K562 (cell line): ENCODE data around the gene EML5.

Source experiments
- CEBPB ChIP-seq: fragments of 450-650 bp; IDR thresholded peaks from 2 replicates; pipeline ENCODE4 v1.6.1; 2016; ENCODE audit warnings: missing genetic modification characterization, missing compliant biosample characterization
- KLF13 ChIP-seq: fragments of 450-650 bp; IDR thresholded peaks from 2 replicates; pipeline ENCODE4 v1.6.1; 2016; ENCODE audit warnings: missing genetic modification characterization, low read depth, mild to moderate bottlenecking, missing compliant biosample characterization, moderate library complexity, borderline replicate concordance
- POLR2A ChIP-seq: fragments of 450-650 bp; conservative IDR thresholded peaks from 2 replicates; pipeline ENCODE4 v1.6.1; 2016
- POLR3A ChIP-seq: IDR thresholded peaks from 2 replicates; pipeline ENCODE4 v1.6.1; 2011; ENCODE audit warnings: borderline replicate concordance, mild to moderate bottlenecking, moderate library complexity; ENCODE audit not compliant: insufficient read length, insufficient read depth; ENCODE audit errors: extremely low read depth
- TAF1 ChIP-seq: IDR thresholded peaks from 2 replicates; pipeline ENCODE4 v1.6.1; 2011; ENCODE audit warnings: mild to moderate bottlenecking, low read length, moderate library complexity; ENCODE audit not compliant: insufficient read depth, control insufficient read depth, severe bottlenecking; ENCODE audit errors: extremely low read depth
- ZNF133 ChIP-seq: fragments of 250-450 bp; sonication (Bioruptor Pico); IDR thresholded peaks from 2 replicates; pipeline ENCODE4 v1.4.0; 2020; ENCODE audit warnings: mild to moderate bottlenecking
- ZNF263 ChIP-seq: sonication (generic); formaldehyde crosslinking; IDR thresholded peaks from 2 replicates; pipeline ENCODE4 v1.8.0; 2022; ENCODE audit warnings: mild to moderate bottlenecking, missing genetic modification reagents, borderline replicate concordance
- ZNF551 ChIP-seq: fragments of 250-450 bp; sonication (Bioruptor Pico); IDR thresholded peaks from 2 replicates; pipeline ENCODE4 v1.5.0; 2021; ENCODE audit warnings: mild to moderate bottlenecking, moderate library complexity
- TF ChIP-seq, protein P1 (sequence below): fragments of 450-650 bp; IDR thresholded peaks from 2 replicates; pipeline ENCODE4 v1.6.1; 2017; ENCODE audit warnings: mild to moderate bottlenecking, moderate library complexity
- TF ChIP-seq, protein P2 (sequence below): IDR thresholded peaks from 2 replicates; pipeline ENCODE4 v1.6.1; 2016; ENCODE audit warnings: missing genetic modification characterization, missing compliant biosample characterization
- TF ChIP-seq, protein P3 (sequence below), 2 experiments: fragments of 450-650 bp in 1 of 2; sonication (generic) in 1 of 2; formaldehyde crosslinking; conservative IDR thresholded peaks; 2 replicates each; pipeline versions ENCODE4 v1.4.0 to v1.8.1; 2020 to 2022; ENCODE audit warnings: mild to moderate bottlenecking in 1 of 2, missing genetic modification reagents in 1 of 2
- TF ChIP-seq, protein P4 (sequence below), 3 experiments: IDR thresholded peaks in 2 of 3; conservative IDR thresholded peaks in 1 of 3; 2 replicates each; pipeline ENCODE4 v1.5.1; 2011 to 2012; ENCODE audit warnings: low read length in 3 of 3, mild to moderate bottlenecking in 3 of 3, control low read depth in 2 of 3, improper control_type of control experiment in 1 of 3, inconsistent platforms in 1 of 3, low read depth in 1 of 3, mixed read lengths in 1 of 3, moderate library complexity in 1 of 3; ENCODE audit not compliant: insufficient read depth in 2 of 3
- TF ChIP-seq, protein P5 (sequence below): fragments of 450-650 bp; IDR thresholded peaks from 2 replicates; pipeline ENCODE4 v1.6.1; 2018; ENCODE audit not compliant: partially characterized antibody

DNA sequence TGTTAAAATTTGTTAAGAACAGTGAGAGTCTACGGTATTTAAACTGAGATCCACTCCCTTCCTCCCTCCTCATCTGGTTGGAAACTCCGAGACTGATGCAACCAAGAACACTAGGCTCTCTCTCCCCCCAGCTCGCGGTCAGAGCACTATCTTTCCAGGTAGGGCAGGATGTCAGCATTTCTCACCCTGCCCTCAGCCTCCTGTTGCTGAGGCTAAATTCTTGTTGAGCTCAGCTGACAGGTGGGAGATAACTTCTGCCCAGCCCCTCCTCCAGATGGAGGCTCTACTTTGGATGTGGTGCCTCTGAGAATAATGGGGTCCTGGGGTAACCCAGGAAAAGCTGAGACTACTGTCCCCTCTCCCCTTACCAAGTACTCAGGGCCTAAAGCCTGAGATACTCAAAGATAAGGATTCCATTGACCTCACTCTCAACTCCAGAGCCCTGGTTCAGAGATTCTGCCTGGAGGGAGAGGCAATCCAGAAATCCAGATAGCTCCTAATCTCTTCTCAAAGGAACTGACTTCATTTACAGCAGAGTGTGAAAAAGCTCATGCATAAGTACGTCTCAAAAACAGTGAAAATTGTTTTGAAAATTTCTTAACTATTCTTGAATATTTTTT lies 110.1 kb downstream of the EML5 start:
- TF ChIP-seq ZNF263 (CRISPR knock-in tag) (no peak), POLR2A (no peak), TAF1 (no peak), CEBPB (no peak), ZNF551 (CRISPR knock-in tag) (no peak), ZNF133 (CRISPR knock-in tag) (no peak), KLF13 (tag) (no peak), POLR3A (no peak)
- TF ChIP-seq, protein P1, sequence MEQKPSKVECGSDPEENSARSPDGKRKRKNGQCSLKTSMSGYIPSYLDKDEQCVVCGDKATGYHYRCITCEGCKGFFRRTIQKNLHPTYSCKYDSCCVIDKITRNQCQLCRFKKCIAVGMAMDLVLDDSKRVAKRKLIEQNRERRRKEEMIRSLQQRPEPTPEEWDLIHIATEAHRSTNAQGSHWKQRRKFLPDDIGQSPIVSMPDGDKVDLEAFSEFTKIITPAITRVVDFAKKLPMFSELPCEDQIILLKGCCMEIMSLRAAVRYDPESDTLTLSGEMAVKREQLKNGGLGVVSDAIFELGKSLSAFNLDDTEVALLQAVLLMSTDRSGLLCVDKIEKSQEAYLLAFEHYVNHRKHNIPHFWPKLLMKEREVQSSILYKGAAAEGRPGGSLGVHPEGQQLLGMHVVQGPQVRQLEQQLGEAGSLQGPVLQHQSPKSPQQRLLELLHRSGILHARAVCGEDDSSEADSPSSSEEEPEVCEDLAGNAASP: no peak
- TF ChIP-seq, protein P2, sequence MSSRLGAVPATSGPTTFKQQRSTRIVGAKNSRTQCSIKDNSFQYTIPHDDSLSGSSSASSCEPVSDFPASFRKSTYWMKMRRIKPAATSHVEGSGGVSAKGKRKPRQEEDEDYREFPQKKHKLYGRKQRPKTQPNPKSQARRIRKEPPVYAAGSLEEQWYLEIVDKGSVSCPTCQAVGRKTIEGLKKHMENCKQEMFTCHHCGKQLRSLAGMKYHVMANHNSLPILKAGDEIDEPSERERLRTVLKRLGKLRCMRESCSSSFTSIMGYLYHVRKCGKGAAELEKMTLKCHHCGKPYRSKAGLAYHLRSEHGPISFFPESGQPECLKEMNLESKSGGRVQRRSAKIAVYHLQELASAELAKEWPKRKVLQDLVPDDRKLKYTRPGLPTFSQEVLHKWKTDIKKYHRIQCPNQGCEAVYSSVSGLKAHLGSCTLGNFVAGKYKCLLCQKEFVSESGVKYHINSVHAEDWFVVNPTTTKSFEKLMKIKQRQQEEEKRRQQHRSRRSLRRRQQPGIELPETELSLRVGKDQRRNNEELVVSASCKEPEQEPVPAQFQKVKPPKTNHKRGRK (tag): no peak
- TF ChIP-seq, protein P3, sequence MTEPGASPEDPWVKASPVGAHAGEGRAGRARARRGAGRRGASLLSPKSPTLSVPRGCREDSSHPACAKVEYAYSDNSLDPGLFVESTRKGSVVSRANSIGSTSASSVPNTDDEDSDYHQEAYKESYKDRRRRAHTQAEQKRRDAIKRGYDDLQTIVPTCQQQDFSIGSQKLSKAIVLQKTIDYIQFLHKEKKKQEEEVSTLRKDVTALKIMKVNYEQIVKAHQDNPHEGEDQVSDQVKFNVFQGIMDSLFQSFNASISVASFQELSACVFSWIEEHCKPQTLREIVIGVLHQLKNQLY (CRISPR knock-in tag; conservative IDR thresholded peaks at IDR 0.05): no peak
- TF ChIP-seq, protein P4, sequence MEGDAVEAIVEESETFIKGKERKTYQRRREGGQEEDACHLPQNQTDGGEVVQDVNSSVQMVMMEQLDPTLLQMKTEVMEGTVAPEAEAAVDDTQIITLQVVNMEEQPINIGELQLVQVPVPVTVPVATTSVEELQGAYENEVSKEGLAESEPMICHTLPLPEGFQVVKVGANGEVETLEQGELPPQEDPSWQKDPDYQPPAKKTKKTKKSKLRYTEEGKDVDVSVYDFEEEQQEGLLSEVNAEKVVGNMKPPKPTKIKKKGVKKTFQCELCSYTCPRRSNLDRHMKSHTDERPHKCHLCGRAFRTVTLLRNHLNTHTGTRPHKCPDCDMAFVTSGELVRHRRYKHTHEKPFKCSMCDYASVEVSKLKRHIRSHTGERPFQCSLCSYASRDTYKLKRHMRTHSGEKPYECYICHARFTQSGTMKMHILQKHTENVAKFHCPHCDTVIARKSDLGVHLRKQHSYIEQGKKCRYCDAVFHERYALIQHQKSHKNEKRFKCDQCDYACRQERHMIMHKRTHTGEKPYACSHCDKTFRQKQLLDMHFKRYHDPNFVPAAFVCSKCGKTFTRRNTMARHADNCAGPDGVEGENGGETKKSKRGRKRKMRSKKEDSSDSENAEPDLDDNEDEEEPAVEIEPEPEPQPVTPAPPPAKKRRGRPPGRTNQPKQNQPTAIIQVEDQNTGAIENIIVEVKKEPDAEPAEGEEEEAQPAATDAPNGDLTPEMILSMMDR (IDR thresholded peaks at IDR 0.05 in 2 of 3, conservative IDR thresholded peaks at IDR 0.05 in 1 of 3; ENCODE audit: insufficient read depth in 2 of 3, low read depth in 1 of 3, low read length in 3 of 3): no peak
- TF ChIP-seq, protein P5, sequence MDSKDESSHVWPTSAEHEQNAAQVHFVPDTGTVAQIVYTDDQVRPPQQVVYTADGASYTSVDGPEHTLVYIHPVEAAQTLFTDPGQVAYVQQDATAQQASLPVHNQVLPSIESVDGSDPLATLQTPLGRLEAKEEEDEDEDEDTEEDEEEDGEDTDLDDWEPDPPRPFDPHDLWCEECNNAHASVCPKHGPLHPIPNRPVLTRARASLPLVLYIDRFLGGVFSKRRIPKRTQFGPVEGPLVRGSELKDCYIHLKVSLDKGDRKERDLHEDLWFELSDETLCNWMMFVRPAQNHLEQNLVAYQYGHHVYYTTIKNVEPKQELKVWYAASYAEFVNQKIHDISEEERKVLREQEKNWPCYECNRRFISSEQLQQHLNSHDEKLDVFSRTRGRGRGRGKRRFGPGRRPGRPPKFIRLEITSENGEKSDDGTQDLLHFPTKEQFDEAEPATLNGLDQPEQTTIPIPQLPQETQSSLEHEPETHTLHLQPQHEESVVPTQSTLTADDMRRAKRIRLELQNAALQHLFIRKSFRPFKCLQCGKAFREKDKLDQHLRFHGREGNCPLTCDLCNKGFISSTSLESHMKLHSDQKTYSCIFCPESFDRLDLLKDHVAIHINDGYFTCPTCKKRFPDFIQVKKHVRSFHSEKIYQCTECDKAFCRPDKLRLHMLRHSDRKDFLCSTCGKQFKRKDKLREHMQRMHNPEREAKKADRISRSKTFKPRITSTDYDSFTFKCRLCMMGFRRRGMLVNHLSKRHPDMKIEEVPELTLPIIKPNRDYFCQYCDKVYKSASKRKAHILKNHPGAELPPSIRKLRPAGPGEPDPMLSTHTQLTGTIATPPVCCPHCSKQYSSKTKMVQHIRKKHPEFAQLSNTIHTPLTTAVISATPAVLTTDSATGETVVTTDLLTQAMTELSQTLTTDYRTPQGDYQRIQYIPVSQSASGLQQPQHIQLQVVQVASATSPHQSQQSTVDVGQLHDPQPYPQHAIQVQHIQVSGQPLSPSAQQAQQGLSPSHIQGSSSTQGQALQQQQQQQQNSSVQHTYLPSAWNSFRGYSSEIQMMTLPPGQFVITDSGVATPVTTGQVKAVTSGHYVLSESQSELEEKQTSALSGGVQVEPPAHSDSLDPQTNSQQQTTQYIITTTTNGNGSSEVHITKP: no peak
